RPMI7951 (cell line): ENCODE results near the gene RYR1. TPM values are rescaled to one million over a fixed set of nuclear protein-coding genes. Genes with fewer than 3 reads are reported as not detected.
"Not testable (repeated sequence)": the region's sequence is repeated elsewhere in the genome, so short reads cannot be mapped to it uniquely, and the experiment has no call there.

Source experiments
- DNase-seq: peaks from one replicate; pipeline ENCODE4 v3.0.0-alpha.2; 2012; ENCODE audit warnings: low read depth
- total RNA-seq: library from RNA; depleted of rRNA; stranded (reverse); fragments of >200 nt; shearing (Covaris generic); gene quantifications from 2 replicates; pipeline ENCODE4 v1.2.3, GENCODE V29; 2014

Gene RYR1
- total RNA-seq, 1 experiment from 2014 or later: not detected

DNA sequence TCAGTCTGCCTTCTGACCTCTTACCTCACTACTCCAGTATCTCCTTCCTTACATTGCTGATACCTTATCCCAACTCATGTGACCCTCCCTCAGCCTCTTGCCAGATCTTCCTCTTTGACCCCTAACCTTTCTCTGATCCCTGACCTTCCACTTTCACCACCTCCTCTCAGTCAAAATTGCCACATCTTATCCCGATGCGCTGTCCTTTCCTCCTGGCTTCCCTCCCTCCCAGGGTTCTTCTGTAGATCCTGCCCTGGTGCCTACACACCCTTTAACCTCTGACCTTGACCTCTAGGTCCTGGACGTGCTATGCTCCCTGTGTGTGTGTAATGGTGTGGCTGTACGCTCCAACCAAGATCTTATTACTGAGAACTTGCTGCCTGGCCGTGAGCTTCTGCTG, 23.7 kb downstream of the RYR1 start:
- no peak for DNase-seq

DNA sequence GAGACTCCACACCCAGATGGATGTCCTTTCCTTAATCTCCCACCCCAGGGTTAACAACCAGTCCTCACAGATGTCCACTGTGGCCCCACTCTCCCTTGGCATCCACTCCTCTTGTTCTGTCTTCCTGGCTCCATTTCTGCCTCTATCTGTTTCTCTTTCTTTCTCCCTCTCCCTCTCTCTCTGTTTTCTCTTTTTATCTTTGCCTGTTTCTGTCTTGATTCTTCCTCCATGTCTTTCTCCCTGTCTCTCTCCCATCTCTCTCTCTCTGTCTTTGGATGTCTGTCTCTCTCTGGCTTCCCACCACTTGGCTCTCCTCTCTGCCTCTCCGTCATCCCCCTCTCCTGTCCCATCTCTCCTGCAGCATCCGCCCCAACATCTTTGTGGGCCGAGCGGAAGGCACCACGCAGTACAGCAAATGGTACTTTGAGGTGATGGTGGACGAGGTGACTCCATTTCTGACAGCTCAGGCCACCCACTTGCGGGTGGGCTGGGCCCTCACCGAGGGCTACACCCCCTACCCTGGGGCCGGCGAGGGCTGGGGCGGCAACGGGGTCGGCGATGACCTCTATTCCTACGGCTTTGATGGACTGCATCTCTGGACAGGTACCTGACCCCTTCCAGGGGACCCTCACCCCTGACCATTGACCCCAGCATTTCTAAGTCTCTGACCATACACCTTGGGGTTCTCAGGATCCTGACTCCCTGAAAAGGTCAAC, 24.4 kb downstream of the RYR1 start:
- no peak for DNase-seq

DNA sequence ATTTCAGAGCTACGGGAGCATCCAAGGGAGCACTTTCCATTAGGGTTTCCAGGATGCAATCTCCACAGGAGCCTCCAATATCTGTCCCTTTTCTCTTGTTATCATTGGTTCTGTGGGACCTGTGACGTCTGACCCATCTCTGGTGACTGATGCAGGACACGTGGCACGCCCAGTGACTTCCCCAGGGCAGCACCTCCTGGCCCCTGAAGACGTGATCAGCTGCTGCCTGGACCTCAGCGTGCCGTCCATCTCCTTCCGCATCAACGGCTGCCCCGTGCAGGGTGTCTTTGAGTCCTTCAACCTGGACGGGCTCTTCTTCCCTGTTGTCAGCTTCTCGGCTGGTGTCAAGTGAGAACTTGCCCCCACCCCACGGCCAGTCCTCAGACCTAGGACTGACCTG, 25.5 kb downstream of the RYR1 start:
- DNase-seq: no peak

DNA sequence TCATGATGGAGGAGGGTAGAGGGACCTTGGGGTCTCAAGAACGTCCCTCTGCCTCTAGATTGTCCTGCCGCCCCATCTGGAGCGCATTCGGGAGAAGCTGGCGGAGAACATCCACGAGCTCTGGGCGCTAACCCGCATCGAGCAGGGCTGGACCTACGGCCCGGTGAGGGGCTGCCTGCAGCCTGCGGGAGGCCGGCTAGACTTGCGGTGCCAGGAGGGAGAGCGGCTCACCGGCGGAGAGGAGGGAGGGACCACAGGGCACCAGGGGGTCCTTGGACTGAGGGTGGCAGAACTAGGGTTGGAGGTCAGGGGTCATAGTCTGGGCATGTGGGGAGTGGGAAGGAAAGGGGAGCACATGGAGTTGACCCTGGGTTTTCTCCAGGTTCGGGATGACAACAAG, 29.9 kb downstream of the RYR1 start:
- DNase-seq: no peak

DNA sequence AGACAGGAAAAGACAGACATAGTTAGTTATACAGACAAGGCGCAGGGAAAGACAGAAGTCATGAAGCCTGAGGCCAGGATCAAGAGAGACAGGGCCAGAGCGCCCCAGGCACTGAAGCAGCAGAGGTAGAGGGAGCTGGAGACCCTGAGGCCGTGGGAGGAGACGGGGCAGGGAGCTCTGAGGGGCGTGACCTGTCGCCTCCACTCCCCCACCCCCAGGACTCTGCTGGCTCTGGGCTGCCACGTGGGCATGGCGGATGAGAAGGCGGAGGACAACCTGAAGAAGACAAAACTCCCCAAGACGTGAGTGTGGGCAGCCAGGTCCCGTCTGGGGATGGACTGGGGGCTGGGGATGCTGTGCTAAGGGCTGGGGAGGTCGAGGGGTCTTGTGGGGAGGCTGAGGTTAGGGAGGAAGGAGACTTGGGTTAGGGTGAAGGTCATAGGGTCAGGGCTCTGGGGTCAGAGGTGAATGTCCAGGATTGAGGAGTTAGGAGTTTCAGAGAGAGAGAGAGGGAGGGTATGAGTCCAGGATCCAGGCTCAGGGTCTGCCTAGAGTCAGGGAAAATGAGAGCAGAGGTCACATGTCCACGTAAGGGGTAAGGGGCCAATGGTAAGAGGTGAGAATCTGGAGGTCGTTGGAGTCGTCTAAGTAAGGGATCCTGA, 31.1 kb downstream of the RYR1 start:
- DNase-seq: no peak

DNA sequence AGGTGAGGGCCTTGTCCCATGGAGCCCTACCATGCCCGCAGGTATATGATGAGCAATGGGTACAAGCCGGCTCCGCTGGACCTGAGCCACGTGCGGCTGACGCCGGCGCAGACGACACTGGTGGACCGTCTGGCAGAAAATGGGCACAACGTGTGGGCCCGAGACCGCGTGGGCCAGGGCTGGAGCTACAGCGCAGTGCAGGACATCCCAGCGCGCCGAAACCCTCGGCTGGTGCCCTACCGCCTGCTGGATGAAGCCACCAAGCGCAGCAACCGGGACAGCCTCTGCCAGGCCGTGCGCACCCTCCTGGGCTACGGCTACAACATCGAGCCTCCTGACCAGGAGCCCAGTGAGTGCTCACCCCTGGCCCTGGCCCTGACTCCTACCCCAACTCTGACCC, 32.6 kb downstream of the RYR1 start:
- DNase-seq: no peak

DNA sequence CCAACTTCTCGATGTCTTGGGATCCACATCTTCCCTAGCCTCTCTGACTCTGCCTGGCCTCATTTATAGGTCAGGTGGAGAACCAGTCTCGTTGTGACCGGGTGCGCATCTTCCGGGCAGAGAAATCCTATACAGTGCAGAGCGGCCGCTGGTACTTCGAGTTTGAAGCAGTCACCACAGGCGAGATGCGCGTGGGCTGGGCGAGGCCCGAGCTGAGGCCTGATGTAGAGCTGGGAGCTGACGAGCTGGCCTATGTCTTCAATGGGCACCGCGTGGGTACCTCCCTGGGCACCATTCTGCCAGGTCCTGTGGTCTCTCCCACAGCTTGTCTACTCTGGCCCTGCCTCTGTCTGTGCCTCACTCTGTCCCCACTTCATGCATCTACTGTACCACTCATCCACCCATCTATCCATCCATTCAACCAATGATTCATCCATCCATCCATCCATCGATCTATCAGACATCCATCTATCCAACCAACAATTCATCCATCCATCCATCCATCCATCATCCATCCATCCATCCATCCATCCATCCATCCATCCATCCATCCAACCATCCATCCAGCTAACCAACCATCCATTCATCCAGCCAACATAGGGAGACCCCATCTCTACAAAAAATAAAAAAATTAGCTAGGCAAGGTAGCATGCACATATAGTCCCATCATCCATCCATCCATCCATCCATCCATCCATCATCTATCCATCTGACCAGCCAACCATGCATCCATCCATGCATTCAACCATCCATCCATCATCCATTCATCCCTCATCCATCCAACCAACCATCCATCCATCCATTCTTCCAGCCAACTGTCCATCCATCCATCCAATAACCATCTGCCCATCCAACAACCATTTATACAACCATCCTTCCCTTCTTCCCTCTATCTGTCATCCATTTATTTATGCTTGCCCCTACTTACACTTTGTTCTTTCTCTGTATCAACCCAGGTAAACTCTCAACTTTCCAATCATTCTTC, 34.3 kb downstream of the RYR1 start:
- no peak for DNase-seq

DNA sequence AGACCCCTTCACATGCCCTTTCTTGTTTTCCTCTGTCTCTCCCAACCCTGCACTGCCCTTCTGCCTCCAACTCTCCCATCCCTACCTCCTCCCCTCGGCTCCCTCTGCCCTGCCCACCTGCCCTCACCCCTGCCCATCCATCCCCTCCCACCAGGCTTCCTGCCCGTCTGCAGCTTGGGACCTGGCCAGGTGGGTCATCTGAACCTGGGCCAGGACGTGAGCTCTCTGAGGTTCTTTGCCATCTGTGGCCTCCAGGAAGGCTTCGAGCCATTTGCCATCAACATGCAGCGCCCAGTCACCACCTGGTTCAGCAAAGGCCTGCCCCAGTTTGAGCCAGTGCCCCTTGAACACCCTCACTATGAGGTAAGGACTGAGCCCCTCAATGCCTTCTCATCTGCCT, 35.7 kb downstream of the RYR1 start:
- no peak for DNase-seq

DNA sequence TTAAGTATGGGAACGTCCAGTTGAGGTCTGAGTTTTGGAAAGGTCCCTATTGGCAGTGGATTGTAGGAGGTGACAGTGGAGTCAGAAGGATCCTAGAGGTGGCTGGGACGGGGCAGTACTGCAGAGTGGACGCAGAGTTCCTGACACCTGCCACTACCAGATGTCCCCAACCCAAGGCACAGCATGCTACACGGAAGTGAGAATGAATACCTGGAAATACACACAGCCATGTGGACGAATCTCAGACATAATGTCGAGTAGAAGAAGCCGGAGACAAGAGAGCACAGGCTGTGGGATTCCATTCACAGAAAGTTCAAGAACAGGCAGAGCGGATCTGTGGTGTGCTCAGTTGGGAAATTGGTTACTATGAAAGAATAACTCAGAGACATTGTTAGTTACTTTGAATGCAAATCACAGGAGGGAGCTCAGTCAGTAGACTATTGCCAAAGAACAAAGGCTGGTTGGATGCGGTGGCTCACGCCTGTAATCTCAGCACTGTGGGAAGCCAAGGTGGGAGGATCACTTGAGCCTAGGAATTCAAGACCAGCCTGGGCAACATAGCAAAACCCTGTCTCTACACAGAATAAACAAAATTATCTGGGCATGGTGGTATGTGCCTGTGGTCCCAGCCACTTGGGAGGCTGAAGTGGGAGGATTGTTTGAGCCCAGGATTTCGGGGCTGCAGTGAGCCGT, 37.4 kb downstream of the RYR1 start:
- DNase-seq: no peak

DNA sequence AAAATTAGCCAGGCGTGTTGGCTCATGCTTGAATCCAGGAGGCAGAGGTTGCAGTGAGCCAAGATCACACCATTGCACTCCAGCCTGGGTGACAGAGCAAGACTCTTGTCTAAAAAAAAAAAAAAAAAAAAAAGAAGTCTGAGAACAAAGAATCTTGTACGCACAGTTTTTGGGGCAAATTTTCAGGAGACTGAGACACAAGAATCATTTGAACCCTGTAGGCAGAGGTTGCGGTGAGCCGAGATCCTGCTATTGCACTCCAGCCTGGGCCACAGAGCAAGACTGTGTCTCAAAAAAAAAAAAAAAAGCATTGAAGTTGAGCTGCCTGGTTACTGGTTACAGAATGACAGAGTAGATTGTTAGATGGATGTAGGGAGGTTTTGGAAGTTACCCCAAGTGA, 39.2 kb downstream of the RYR1 start:
- DNase-seq: not testable (repeated sequence)

DNA sequence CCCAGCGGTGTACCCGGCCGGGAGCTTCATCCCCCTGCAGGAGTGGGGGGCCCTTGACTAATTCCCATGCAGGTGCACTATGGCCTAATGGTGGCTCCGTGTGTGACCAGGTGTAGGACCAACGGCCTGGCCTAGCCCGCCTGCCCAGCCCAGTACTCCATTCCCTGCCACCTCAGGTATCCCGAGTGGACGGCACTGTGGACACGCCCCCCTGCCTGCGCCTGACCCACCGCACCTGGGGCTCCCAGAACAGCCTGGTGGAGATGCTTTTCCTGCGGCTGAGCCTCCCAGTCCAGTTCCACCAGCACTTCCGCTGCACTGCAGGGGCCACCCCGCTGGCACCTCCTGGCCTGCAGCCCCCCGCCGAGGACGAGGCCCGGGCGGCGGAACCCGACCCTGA, 39.7 kb downstream of the RYR1 start:
- no peak for DNase-seq

DNA sequence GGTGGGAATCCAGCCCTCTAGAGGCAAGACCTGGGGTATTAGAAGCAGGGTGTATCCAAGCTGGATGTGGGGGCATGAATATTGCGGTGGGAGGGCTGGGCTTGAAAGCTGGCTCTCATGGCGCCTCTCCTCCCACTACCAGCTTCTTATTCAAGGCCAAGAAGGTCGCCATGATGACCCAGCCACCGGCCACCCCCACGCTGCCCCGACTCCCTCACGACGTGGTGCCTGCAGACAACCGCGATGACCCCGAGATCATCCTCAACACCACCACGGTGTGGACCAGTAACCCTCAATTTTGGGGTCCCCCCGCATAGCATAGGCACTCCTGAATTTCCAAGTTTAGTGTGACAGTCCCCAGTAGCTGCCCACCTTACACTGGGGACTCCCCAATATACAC, 41.7 kb downstream of the RYR1 start:
- no peak for DNase-seq

DNA sequence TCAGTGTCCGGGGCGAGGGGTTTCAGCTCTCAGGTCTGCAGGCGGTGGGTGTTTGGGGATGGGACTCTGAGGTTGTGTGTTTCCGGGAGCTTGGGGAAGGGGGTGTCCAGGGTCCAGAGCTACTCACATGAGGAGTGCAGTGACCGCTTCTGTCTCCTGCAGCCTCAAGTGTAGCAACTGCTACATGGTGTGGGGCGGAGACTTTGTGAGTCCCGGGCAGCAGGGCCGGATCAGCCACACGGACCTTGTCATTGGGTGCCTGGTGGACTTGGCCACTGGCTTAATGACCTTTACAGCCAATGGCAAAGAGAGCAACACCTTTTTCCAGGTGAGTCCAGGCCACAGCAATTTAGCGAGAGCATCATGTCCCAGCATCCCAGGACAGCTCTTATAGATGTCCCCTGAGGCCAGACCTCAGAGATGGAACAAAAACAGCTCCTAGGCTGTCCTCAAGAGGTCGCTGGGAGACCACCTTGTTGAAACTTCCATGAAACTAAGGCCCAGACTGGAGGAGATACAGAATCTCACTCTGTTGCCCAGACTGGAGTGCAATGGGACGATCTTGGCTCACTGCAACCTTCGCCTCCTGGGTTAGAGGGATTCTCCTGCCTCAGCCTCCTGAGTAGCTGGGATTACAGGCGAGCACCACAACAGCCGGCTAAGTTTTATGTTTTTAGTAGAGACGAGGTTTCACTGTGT, 44.9 kb downstream of the RYR1 start:
- peak; percentile 38 for DNase-seq

DNA sequence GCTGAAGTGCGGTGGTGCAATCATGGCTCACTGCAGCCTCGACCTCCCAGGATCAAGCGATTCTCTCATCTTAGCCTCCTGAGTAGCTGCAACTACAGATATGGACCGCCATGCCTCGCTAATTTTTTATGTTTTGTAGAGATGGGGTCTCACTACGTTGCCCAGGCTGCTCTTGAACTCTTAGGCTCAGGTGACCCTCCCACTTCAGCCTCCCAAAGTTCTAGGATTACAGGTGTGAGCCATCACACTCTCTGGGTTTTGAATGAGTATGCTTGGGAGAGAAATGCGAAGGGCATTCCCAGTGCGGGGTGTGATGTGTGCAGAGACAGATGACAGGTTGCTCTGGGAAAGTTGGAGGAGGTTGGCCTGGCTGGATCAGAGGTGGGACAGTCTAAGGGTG, 49.0 kb downstream of the RYR1 start:
- DNase-seq: no peak

DNA sequence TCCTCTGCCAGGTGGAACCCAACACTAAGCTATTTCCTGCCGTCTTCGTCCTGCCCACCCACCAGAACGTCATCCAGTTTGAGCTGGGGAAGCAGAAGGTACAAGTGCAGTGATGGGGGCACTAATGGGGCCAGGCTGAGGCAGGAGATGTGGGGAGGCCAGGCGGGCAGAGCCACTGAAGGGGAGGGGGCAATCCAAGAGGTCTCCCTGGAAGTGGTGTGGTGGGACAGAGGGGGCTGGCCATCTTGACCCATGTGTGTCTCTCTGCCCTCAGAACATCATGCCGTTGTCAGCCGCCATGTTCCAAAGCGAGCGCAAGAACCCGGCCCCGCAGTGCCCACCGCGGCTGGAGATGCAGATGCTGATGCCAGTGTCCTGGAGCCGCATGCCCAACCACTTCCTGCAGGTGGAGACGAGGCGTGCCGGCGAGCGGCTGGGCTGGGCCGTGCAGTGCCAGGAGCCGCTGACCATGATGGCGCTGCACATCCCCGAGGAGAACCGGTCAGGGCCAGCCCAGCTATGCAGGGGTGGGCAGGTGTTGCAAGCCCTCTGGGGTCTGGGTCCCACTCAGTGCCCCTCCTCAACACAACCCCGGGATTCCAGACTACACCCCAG, 49.6 kb downstream of the RYR1 start:
- DNase-seq: no peak

DNA sequence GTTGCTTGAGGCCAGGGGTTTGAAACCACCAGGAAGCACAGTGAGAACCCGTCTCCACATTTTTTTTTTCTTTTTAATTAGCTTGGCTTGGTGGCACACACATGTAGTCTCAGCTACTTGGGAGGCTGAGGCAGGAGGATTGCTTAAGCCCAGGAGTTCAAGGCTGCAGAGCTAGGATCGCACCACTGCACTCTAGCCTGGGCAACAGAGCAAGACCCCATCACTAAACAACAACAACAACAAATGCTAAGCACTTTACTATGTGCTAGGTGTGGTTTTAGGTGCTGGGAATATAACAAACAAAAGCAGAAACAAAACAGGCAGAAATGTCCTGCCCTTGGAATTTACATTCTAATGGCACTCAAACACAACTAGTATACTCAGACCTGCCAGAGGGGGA, 51.3 kb downstream of the RYR1 start:
- DNase-seq: no peak

DNA sequence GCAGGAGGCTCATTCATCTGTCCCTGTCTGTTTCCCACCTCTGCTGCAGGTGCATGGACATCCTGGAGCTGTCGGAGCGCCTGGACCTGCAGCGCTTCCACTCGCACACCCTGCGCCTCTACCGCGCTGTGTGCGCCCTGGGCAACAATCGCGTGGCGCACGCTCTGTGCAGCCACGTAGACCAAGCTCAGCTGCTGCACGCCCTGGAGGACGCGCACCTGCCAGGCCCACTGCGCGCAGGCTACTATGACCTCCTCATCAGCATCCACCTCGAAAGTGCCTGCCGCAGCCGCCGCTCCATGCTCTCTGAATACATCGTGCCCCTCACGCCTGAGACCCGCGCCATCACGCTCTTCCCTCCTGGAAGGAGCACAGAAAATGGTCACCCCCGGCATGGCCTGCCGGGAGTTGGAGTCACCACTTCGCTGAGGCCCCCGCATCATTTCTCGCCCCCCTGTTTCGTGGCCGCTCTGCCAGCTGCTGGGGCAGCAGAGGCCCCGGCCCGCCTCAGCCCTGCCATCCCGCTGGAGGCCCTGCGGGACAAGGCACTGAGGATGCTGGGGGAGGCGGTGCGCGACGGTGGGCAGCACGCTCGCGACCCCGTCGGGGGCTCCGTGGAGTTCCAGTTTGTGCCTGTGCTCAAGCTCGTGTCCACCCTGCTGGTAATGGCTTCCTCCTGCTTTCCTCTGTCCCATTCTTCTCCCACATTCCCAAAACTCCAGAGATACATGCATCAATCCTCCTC, 52.2 kb downstream of the RYR1 start:
- no peak for DNase-seq

DNA sequence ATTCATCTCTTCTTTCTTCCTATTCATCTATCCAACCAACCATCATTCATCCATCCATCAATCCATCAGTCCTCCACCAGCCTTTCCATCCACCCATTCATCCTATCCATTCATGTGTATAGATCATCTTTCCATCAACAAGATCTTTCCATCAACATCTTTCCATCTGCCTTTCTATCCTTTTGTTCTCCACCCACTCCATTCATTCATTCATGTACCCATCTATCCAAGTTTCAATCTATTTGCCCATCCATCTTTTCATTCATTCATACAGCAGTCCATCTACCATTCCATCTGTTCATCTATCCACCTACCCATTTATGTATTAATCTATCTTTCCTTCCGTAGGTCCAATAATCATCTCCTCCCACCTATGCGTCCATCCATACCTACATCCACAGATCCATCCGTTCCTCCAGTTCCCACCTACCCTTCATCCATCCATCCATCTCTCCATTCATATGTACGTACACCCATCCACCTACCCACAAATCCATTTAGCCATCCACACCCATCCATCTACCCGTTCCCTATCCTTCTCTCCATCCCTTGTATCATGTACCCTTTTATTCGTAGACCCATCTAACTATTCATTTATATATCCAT, 53.3 kb downstream of the RYR1 start:
- no peak for DNase-seq

DNA sequence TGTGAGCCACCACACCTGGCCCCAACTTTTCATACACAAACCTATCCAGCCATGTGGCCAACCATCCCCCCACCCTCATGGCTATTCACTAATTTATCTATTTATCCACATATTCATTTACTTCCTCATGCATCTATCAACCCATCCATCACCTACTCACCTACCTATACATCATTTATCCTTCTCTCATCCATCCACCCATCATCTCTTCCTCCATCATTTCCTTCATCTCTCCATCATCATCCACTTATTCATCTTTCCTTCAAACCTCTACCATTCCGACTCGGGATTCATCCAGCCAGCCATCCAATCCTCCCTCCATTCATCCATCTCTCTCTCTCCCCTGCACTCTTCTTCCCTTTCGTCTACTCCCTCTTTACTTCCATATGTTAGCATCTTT, 54.6 kb downstream of the RYR1 start:
- no peak for DNase-seq
